Breast epithelium (tissue), 4 donors: ENCODE measurements around the gene HSPB2. TPM values are rescaled to one million over a fixed set of nuclear protein-coding genes. Genes with fewer than 3 reads are reported as not detected.

Source experiments
- DNase-seq, 2 donors: peaks; one replicate each; pipeline ENCODE4 v3.0.0-alpha.2; 2019; ENCODE audit warnings: low spot score in 2 of 2
- H3K27ac ChIP-seq, 2 donors: fragments of 200-600 bp; sonication (generic) in 1 of 2; one replicate each; pipeline ENCODE4 v1.5.1; 2016 to 2019; ENCODE audit warnings: mild to moderate bottlenecking in 1 of 2
- H3K27me3 ChIP-seq, 2 donors: fragments of 200-600 bp; sonication (generic) in 1 of 2; one replicate each; pipeline versions ENCODE4 v1.5.1 to v1.6.0; 2017 to 2019; ENCODE audit warnings: control low read depth in 1 of 2, mild to moderate bottlenecking in 1 of 2
- H3K36me3 ChIP-seq: fragments of 200-600 bp; one replicate; pipeline ENCODE4 v1.5.1; 2019
- H3K4me1 ChIP-seq, 2 donors: fragments of 200-600 bp; sonication (generic); one replicate each; pipeline ENCODE4 v1.5.1; 2016 to 2019; ENCODE audit warnings: control low read depth in 1 of 2
- H3K4me3 ChIP-seq, 3 donors: fragments of 200-600 bp; sonication (generic); 1 replicate in 2 of 3; 2 replicates in 1 of 3; pipeline ENCODE4 v1.5.1; 2016 to 2019; ENCODE audit warnings: mild to moderate bottlenecking in 3 of 3, moderate library complexity in 2 of 3
- H3K9me3 ChIP-seq, 2 donors: fragments of 200-600 bp; sonication (generic) in 1 of 2; one replicate each; pipeline ENCODE4 v1.5.1; 2016 to 2019; ENCODE audit warnings: control low read depth in 1 of 2
- CTCF ChIP-seq, 3 donors: fragments of 450-650 bp; IDR thresholded peaks; one replicate each; pipeline ENCODE4 v1.5.1; 2016 to 2017; ENCODE audit warnings: antibody characterized with exemption in 3 of 3, mild to moderate bottlenecking in 3 of 3, moderate library complexity in 3 of 3
- POLR2A ChIP-seq: fragments of 450-650 bp; IDR thresholded peaks from one replicate; pipeline ENCODE4 v1.6.1; 2016; ENCODE audit warnings: antibody characterized with exemption, mild to moderate bottlenecking, moderate library complexity
- POLR2AphosphoS5 ChIP-seq, 3 donors: sonication (generic); formaldehyde crosslinking; IDR thresholded peaks; one replicate each; pipeline ENCODE4 v1.6.1; 2017; ENCODE audit warnings: antibody characterized with exemption in 3 of 3
- intact Hi-C: fragments of 100-400 bp; cut with DNase I; formaldehyde crosslinking; loops from one replicate; pipeline ENCODE4 v1.15.1; 2023; ENCODE audit warnings: low total_unique reads
- total RNA-seq, 3 donors: library from RNA; depleted of rRNA; stranded (reverse); fragments of >200 nt; gene quantifications; one replicate each; pipeline ENCODE4 v1.1.0, GENCODE V29; 2016

The HSPB2 gene
- total RNA-seq, 3 donors from 2014 or later, result 0.98 to 2.1 (median 1.2) TPM

- H3K4me3 ChIP-seq, result no peak overlapping the region
- intact Hi-C loops, result loop anchor here (5.0 kb wide), 1 partner anchor 66 kb away; no protein-coding TSS in a partner anchor
- H3K36me3 ChIP-seq, result no peaks in the 10 kb centered on the region
- H3K9me3 ChIP-seq, result no peaks in the 10 kb centered on the region
- H3K27ac ChIP-seq, result peak overlapping the region in 1 of 2 donors; percentile 18
- TF ChIP-seq CTCF (IDR thresholded peaks at IDR 0.05) (no peak), POLR2A (no peak), POLR2AphosphoS5 (IDR thresholded peaks at IDR 0.05) (no peak)
- H3K27me3 ChIP-seq, result no peaks in the 10 kb centered on the region
- peaks cover 0 to 8% of the 10 kb centered on the region in 2 donors for H3K4me1 ChIP-seq
- DNase-seq, result no peak
Measured at GRCh38 chr11:111920908-111921307, 8.4 kb downstream of the HSPB2 start.

- H3K4me1 ChIP-seq, result peaks cover 0 to 14% of the 10 kb centered on the region in 2 donors
Measured at GRCh38 chr11:111921541-111922230, 9.2 kb downstream of the HSPB2 start.

DNA sequence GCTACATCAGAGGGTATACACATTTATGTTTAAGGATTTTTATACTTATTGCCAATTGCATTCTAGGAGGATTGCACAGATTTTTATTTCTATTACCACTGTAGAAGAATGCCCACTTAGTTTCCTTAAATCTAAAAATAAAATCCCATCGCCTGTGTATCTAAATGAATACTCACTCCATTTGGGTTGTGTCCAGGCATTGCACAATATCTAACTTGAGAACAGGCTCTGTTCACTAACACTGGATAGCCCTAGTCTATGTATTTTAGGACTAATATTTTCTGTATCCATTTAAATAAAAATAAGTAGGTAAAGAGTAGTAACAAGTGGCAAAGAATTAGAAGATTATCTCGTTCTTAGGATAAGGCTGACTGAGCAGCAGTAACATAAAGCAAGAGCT, 10.3 kb downstream of the HSPB2 start:
- Histone ChIP-seq H3K27me3 (no peaks in the 10 kb centered on the region), H3K27ac (peak overlapping the region; percentile 88 to 89), H3K36me3 (no peaks in the 10 kb centered on the region), H3K9me3 (no peaks in the 10 kb centered on the region), H3K4me1 (peaks cover 0 to 14% of the 10 kb centered on the region in 2 donors), H3K4me3 (peak overlapping the region; percentile 6 to 21 (median 6))
- no peak for TF ChIP-seq CTCF (IDR thresholded peaks at IDR 0.05)
- no peak for TF ChIP-seq POLR2AphosphoS5 (IDR thresholded peaks at IDR 0.05)
- no peak for TF ChIP-seq POLR2A
- DNase-seq, result no peak
- intact Hi-C loops, result loop anchor here (5.0 kb wide), 1 partner anchor 64 kb away; no protein-coding TSS in a partner anchor

More at GRCh38 chr11:111921541-111922230, 9.2 kb downstream of the HSPB2 start:
- DNase-seq, result no peak
- H3K27me3 ChIP-seq, result no peaks in the 10 kb centered on the region
- H3K4me3 ChIP-seq, result no peak overlapping the region
- no peak for TF ChIP-seq CTCF (IDR thresholded peaks at IDR 0.05)
- TF ChIP-seq POLR2A, result no peak
- TF ChIP-seq POLR2AphosphoS5 (IDR thresholded peaks at IDR 0.05), result no peak
- peak overlapping the region in 1 of 2 donors; percentile 51 for H3K27ac ChIP-seq
- H3K36me3 ChIP-seq, result no peaks in the 10 kb centered on the region
- intact Hi-C loops, result loop anchor here (5.0 kb wide), 1 partner anchor 66 kb away; no protein-coding TSS in a partner anchor
- H3K9me3 ChIP-seq, result no peaks in the 10 kb centered on the region

DNA sequence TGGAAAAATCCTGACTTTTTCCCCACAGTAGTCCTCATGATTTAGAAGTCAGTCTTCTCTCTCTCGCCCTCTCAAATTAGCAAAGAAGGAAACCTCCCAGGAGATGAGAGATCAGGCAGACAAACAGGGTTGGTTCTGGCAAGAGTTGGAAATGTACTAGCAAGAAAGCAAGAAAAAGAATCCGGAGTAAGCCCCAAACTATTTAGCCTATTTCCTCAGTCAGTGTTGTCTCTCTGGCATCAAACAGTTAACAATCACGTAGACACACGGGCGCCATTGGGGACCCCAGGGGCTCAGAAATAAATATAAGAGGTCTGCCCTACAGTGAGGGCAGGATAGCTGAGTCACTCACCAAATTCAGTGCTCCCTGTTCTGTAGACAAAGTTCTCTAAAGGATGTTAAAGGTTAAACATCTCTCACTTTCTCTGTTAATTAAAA, 10.8 kb downstream of the HSPB2 start:
- DNase-seq, result no peak
- Histone ChIP-seq H3K27ac (peak overlapping the region; percentile 88 to 89), H3K4me3 (peak overlapping the region in 2 of 3 donors; percentile 6 to 21), H3K9me3 (no peaks in the 10 kb centered on the region), H3K27me3 (no peaks in the 10 kb centered on the region), H3K4me1 (peaks cover 0 to 14% of the 10 kb centered on the region in 2 donors), H3K36me3 (no peaks in the 10 kb centered on the region)
- TF ChIP-seq POLR2A (no peak), POLR2AphosphoS5 (IDR thresholded peaks at IDR 0.05) (no peak), CTCF (IDR thresholded peaks at IDR 0.05) (no peak)
- intact Hi-C loops, result loop anchor here (5.0 kb wide), 1 partner anchor 64 kb away; no protein-coding TSS in a partner anchor

- Histone ChIP-seq H3K4me1 (peaks cover 0 to 14% of the 10 kb centered on the region in 2 donors), H3K27me3 (no peaks in the 10 kb centered on the region), H3K27ac (peak overlapping the region; percentile 88 to 89), H3K36me3 (no peaks in the 10 kb centered on the region), H3K9me3 (no peaks in the 10 kb centered on the region), H3K4me3 (no peak overlapping the region)
- TF ChIP-seq POLR2AphosphoS5 (IDR thresholded peaks at IDR 0.05) (no peak), POLR2A (no peak), CTCF (IDR thresholded peaks at IDR 0.05) (no peak)
- DNase-seq, result no peak
- intact Hi-C loops, result loop anchor here (5.0 kb wide), 1 partner anchor 63 kb away; no protein-coding TSS in a partner anchor
Measured at GRCh38 chr11:111923951-111924350, 11.4 kb downstream of the HSPB2 start.
